HFFc6 (cell line): ENCODE results near the gene RADIL. TPM values are rescaled to one million over a fixed set of nuclear protein-coding genes. Genes with fewer than 3 reads are reported as not detected.

Experiments
- DNase-seq: peaks from one replicate; pipeline ENCODE4 v3.0.0-alpha.2; 2018
- H3K27ac Mint-ChIP-seq: 2 replicates; pipeline ENCODE4 v1.8.0; 2020; ENCODE audit warnings: mild to moderate bottlenecking, mixed read lengths
- H3K27me3 Mint-ChIP-seq: 2 replicates; pipeline ENCODE4 v1.8.0; 2021; ENCODE audit warnings: mild to moderate bottlenecking, moderate library complexity, mixed read lengths; ENCODE audit not compliant: insufficient read depth
- H3K36me3 Mint-ChIP-seq: 2 replicates; pipeline ENCODE4 v1.8.0; 2021; ENCODE audit warnings: low read depth, mixed read lengths
- H3K4me1 Mint-ChIP-seq: 2 replicates; pipeline ENCODE4 v1.8.0; 2020; ENCODE audit warnings: low read depth, mixed read lengths
- H3K4me3 Mint-ChIP-seq: 2 replicates; pipeline ENCODE4 v1.8.0; 2020; ENCODE audit warnings: mild to moderate bottlenecking, moderate library complexity, mixed read lengths
- H3K9me3 Mint-ChIP-seq: 2 replicates; pipeline ENCODE4 v1.8.0; 2020; ENCODE audit warnings: mild to moderate bottlenecking, mixed read lengths
- total RNA-seq, 6 experiments: library from RNA; stranded (reverse); fragmentation: NEBNext Ultra II Directional; extraction: Animal tissue kit (Norgen Biotek cat#: 25700); gene quantifications; 2 replicates in 1 of 6; 3 replicates in 5 of 6; pipeline ENCODE4 v1.2.3, GENCODE V29; 2021
- TF ChIP-seq, protein P1 (sequence below): fragments of 200-600 bp; sonication (generic); IDR thresholded peaks from 2 replicates; pipeline ENCODE4 v1.5.0; 2021; ENCODE audit warnings: antibody characterized with exemption, mild to moderate bottlenecking

The RADIL gene
- total RNA-seq, 6 experiments from 2014 or later = 0.09 to 0.43 (median 0.24) TPM

DNA sequence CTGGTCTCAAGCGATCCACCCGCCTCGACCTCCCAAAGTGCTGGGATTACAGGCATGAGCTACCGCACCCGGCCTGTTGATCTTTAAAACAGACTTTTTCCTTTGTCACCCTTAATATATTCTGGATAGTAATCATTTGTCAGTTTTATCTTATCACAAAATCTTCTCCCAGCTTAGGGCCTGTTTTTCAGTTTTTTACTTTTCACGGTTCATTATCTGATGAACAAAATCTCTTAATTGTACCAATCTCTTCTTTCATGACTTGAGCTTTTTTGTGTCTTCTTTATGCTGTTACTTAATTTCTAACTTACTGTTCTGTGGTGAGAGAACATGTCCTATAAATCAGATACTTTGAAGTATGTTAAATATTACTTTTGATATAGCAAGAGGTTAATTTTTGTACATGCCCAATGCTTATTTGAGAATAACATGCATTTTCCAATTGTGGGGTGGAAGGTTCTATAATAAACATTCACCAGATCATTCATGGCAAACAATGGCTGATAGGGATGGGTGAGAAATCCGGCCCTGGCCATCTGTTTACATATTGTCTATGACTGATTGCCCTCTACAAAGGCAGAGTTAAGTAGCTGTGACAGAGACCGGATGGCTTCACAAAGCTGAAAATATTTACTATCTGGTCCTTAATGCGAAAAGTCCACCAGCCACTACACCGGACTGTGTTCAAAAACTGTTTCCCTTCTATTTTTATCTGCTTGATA, 27.0 kb downstream of the RADIL start:
- peaks cover 7% of the 10 kb centered on the region for H3K9me3 Mint-ChIP-seq
- H3K4me1 Mint-ChIP-seq = peaks cover 8% of the 10 kb centered on the region
- H3K27ac Mint-ChIP-seq = no peak overlapping the region
- H3K4me3 Mint-ChIP-seq = no peak overlapping the region
- peaks cover under 1% of the 10 kb centered on the region; the same call in 1 of the 2 replicates for H3K36me3 Mint-ChIP-seq
- no peak for DNase-seq
- TF ChIP-seq, protein P1, sequence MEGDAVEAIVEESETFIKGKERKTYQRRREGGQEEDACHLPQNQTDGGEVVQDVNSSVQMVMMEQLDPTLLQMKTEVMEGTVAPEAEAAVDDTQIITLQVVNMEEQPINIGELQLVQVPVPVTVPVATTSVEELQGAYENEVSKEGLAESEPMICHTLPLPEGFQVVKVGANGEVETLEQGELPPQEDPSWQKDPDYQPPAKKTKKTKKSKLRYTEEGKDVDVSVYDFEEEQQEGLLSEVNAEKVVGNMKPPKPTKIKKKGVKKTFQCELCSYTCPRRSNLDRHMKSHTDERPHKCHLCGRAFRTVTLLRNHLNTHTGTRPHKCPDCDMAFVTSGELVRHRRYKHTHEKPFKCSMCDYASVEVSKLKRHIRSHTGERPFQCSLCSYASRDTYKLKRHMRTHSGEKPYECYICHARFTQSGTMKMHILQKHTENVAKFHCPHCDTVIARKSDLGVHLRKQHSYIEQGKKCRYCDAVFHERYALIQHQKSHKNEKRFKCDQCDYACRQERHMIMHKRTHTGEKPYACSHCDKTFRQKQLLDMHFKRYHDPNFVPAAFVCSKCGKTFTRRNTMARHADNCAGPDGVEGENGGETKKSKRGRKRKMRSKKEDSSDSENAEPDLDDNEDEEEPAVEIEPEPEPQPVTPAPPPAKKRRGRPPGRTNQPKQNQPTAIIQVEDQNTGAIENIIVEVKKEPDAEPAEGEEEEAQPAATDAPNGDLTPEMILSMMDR = no peak
- peaks cover 16% of the 10 kb centered on the region for H3K27me3 Mint-ChIP-seq

DNA sequence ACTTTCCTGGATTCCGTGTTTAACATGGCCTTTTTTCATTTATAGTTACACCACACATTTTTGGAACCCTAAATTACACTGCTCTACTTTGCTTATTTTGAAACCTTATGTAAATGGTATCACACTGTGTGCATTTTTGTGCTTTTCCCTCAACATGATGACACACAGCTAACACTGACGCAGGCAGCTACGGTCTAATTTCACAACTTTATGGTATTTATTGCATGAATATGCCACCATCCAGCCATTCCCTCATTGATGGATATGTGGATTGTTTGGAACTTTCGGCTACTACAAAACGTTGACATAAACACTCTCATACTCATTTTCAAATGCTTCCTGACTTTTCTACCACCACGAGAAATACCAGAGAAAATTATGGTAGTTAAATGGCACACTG, 28.6 kb downstream of the RADIL start:
- DNase-seq = no peak
- H3K4me1 Mint-ChIP-seq = peaks cover 13% of the 10 kb centered on the region
- peaks cover 5% of the 10 kb centered on the region for H3K36me3 Mint-ChIP-seq
- H3K4me3 Mint-ChIP-seq = no peak overlapping the region
- no peak overlapping the region for H3K27ac Mint-ChIP-seq
- peaks cover 18% of the 10 kb centered on the region for H3K9me3 Mint-ChIP-seq
- peaks cover 19% of the 10 kb centered on the region for H3K27me3 Mint-ChIP-seq
- TF ChIP-seq, protein P1 = no peak

DNA sequence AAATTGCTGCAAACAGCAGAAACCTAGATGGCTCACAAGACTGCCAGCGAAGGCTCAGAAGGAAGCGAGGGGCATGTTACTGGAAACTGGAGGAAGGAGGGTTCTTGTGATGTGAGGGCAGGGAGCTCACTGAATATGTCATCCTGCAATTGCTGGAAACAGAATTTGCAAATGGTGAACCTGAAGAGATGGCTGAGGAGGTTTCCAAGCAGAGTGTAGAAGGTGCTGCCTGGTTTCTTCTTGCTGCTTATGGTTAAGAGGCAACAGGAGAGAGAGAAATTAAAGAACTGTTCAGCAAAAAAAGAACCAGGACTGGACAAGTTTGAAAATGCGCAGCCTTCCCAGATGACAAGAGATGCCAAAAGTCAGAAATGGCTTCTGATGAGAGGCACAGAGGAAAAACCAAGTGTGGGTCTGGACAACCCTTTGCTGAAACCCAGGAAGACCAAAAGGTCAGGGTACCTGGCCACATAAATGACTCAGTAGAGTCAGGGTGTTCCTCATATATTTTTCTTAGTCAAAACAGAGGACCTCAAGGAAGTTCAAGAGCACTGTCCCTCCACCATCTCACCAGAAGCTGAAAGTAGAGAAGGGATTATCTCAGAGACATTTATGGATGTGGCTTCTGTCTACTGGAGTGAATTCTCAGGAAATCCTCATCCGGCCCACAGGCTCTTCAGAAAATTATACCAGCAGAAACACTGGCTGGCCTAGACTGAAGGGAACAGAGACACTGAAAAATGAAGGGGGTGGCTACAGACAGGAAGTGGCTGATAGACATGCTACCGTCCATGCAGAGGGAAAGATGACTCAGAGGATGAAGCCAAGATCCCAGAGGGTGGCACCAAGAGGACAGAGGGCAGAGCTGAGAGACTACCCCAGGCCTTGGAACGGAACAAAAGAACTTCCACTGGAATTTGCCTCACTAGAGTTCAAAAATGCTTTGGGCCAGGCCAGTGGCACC, 31.8 kb downstream of the RADIL start:
- peaks cover 5% of the 10 kb centered on the region for H3K36me3 Mint-ChIP-seq
- H3K4me1 Mint-ChIP-seq = peaks cover 20% of the 10 kb centered on the region; the same call in 1 of the 2 replicates
- peaks cover 23% of the 10 kb centered on the region for H3K27me3 Mint-ChIP-seq
- no peak overlapping the region for H3K4me3 Mint-ChIP-seq
- peak; percentile 3 for DNase-seq
- H3K9me3 Mint-ChIP-seq = peaks cover 18% of the 10 kb centered on the region
- no peak overlapping the region for H3K27ac Mint-ChIP-seq
- TF ChIP-seq, protein P1 = no peak

DNA sequence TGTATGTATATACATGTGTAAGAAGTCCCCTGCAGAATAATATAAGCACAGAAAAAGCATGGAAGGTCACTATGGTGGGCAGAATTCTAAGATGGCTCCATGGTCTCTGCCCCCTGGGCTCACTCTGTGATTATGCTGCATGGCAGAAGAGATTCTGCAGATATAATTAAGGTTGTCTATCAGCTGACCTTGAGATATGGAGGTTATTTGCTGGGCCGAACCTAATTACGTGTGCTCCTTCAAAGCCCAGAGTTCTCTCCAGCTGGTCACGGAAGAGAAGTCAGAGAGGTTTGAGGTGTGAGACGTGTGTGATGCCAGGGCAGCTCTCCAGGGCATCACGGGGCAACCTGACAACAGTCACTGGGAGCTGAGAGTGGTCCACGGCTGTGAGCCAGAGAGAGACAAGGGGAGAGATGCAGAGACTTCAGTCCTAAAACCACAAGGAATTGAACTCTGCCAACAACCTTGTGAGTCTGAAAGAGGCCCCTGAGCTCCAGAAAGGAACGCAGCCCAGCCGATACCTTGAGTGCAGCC, 33.2 kb downstream of the RADIL start:
- peaks cover 20% of the 10 kb centered on the region; the same call in 1 of the 2 replicates for H3K4me1 Mint-ChIP-seq

DNA sequence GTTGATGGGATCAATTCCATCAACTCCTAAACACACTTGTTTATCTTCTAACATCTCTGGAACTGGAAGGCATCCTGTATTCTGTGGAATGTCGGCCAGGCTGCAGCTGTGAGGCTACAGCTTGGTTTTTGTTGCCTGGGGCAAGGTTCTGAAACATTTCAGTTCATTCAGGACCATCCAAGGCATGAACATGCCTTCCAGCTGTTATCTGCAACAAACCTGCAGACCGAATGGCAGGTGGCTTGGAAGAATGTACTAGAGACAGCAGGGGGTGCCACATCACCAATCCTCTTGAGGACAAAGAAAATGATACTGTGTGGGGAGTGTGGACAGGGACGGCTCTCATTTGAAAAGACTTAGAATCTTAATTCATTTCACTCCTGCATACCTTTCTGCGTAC, 34.1 kb downstream of the RADIL start:
- no peak overlapping the region for H3K4me3 Mint-ChIP-seq
- H3K27ac Mint-ChIP-seq = no peak overlapping the region
- H3K9me3 Mint-ChIP-seq = peaks cover 18% of the 10 kb centered on the region

More for the DNA sequence above, 33.2 kb downstream of the RADIL start:
- Mint-ChIP-seq H3K4me3 (no peak overlapping the region), H3K9me3 (peaks cover 18% of the 10 kb centered on the region), H3K27me3 (peaks cover 27% of the 10 kb centered on the region), H3K27ac (no peak overlapping the region), H3K36me3 (peaks cover 5% of the 10 kb centered on the region)
- TF ChIP-seq, protein P1 = no peak
- DNase-seq = no peak

More for the DNA sequence above, 34.1 kb downstream of the RADIL start:
- Mint-ChIP-seq H3K27me3 (peaks cover 25% of the 10 kb centered on the region), H3K36me3 (peaks cover 5% of the 10 kb centered on the region), H3K4me1 (peaks cover 20% of the 10 kb centered on the region; the same call in 1 of the 2 replicates)
- peak; percentile 45 for DNase-seq
- TF ChIP-seq, protein P1 = peak; percentile 66
